Neural progenitor cell (in vitro differentiated cells): Measurements from ENCODE around the gene SYDE2.

Experiments
- CTCF ChIP-seq: fragments of 200-600 bp; sonication (generic); IDR thresholded peaks from 2 replicates; pipeline ENCODE4 v1.5.1; 2017; ENCODE audit warnings: antibody characterized with exemption, mild to moderate bottlenecking
- EZH2 ChIP-seq: fragments of 200-600 bp; sonication (generic); IDR thresholded peaks from 2 replicates; pipeline ENCODE4 v1.6.1; 2017; ENCODE audit warnings: antibody characterized with exemption, mild to moderate bottlenecking, moderate library complexity
- EZH2phosphoT487 ChIP-seq: fragments of 200-600 bp; sonication (generic); IDR thresholded peaks from 2 replicates; pipeline ENCODE4 v1.6.1; 2017; ENCODE audit warnings: antibody characterized with exemption

DNA sequence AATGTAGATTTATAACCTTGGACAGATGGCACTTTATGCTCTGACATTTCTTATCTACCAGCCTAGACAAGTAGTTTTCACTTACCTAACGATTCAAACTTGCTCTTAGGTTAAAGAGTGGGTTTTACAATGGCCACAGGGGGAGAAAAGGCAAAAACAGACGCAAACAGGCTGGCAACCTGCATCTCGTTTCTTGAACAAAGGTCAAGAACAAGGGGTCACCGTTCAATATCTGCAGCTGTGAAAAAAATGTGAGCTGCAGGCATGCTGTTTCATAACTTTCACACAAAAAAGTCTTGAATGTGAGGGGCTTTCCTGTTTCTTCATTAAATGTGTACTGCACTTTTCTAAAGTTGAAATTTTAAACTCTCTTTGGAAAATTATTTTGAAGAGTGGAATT lies 49.4 kb downstream of the SYDE2 start:
- TF ChIP-seq CTCF (no peak), EZH2 (no peak), EZH2phosphoT487 (no peak)
